AG10803 (cell line): Measurements from ENCODE around the gene SIRPA.

ENCODE experiments used
- DNase-seq: peaks from one replicate; pipeline ENCODE4 v3.0.0; 2010; ENCODE audit warnings: low read depth
- H3K4me3 ChIP-seq: 2 replicates; pipeline ENCODE4 v1.5.1; 2011; ENCODE audit warnings: mild to moderate bottlenecking, low read length, control low read depth
- TF ChIP-seq, protein P1 (sequence below): conservative IDR thresholded peaks from 2 replicates; pipeline ENCODE4 v1.5.1; 2011; ENCODE audit warnings: mild to moderate bottlenecking, low read length, control low read depth, inconsistent platforms

Gene SIRPA

DNA sequence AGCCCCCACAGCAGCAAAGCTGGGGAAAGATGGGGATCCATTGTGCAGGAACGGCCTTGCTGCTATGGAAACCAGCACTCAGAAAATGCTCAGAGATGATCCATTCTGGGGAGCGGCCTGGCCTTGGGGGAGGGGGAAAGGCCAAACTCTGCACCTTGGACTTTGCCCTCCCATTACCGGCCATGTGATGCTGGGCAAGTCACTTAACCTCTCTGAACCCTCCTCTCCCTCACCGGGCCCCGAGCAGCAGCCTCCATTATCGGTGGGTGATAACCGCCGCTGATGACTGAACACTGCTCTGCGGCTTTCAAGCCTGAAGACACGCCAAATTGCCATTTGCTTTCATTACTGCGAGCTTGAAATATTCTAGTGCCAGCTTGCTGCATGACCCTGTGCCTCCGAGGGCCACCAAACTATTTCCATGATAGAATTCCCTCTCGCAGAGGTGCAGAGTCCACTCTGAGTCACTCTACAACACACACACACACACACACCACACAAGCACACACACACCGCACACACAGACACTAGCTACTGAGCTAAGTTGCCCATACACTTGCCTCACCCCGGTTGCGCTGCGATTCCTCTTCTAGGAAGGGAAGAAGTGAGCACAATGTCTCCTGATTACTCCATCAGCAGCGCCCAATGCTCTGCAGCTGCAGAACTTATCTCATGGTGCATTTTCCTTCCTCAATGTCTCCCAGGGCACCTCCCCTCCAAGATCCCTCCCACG, 20.6 kb upstream of the SIRPA start:
- no peak for DNase-seq
- no peak overlapping the region for H3K4me3 ChIP-seq
- TF ChIP-seq, protein P1, sequence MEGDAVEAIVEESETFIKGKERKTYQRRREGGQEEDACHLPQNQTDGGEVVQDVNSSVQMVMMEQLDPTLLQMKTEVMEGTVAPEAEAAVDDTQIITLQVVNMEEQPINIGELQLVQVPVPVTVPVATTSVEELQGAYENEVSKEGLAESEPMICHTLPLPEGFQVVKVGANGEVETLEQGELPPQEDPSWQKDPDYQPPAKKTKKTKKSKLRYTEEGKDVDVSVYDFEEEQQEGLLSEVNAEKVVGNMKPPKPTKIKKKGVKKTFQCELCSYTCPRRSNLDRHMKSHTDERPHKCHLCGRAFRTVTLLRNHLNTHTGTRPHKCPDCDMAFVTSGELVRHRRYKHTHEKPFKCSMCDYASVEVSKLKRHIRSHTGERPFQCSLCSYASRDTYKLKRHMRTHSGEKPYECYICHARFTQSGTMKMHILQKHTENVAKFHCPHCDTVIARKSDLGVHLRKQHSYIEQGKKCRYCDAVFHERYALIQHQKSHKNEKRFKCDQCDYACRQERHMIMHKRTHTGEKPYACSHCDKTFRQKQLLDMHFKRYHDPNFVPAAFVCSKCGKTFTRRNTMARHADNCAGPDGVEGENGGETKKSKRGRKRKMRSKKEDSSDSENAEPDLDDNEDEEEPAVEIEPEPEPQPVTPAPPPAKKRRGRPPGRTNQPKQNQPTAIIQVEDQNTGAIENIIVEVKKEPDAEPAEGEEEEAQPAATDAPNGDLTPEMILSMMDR = no peak

DNA sequence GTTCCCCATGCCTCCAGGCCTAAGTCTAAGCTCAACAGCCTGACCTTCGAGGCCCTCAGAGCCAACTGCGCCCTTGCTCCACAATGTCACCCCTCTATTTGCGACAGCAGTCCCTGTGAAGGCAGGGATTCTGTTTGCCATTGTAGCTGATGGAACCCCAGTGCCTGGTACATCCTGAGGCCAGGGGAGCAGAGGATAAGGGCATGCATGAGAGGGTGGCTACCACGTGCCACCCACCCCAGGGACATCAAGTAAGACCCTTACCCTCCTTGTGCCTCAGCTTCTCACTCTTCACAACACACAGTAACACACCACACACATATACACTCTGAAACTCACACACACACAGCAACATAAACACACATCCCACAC, 20.0 kb upstream of the SIRPA start:
- TF ChIP-seq, protein P1 = no peak
- DNase-seq = no peak

DNA sequence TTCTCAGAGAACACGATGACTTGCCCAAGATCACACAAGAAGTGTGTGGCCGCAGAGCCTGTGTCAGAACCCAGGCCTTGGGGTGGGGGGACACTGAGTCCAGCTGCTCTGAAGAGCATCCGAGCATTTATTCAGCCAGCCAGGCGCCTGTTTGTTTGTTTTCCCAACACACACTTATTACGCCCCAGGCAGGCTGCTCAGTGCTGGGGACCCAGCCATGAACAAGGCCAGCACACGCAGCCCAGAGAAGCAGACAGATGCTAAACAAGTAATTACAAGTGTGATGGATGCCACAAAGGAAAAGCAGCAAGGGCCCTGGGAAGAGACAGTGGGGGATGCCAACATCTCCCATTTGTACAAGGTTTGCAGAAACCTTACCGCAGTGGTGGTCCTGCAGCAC, 19.4 kb upstream of the SIRPA start:
- no peak for DNase-seq
- H3K4me3 ChIP-seq = no peak overlapping the region
- TF ChIP-seq, protein P1 = no peak

More for the DNA sequence above, 20.0 kb upstream of the SIRPA start:
- no peak overlapping the region for H3K4me3 ChIP-seq

DNA sequence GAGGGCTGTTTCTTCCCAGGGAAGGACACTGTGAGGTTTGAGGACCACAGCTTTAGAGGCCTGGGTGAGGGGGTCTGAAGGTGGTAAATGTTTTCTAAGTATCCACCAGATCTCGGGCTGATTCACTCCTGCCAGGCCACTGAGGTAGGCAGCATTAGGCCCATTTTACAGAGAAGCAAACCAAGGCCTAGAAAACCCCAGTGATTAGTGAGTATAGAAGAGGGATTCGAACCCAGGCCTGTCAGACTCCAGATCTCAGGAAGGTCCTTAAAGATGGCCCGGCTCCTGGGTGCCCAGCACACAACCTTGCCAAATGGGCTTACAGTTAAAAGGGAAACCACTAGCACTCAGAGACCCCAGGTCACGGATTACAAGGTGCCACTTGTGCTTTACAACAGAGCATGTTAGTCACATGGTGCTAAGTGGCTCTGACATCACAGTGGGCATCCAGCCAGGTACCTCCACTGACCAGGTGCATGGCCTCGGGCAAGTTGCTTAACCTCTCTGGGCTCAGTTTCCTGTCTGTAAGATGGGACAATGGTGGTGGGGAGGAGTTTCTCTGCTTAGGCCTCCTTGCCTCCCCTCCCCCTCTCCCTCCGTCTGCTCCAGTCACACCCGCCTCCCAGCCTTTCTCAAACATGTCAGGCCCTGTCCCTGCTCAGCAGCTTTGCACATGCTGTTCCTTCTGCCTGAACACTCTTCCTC, 18.8 kb upstream of the SIRPA start:
- H3K4me3 ChIP-seq = no peak overlapping the region
- no peak for DNase-seq
- TF ChIP-seq, protein P1 = no peak

DNA sequence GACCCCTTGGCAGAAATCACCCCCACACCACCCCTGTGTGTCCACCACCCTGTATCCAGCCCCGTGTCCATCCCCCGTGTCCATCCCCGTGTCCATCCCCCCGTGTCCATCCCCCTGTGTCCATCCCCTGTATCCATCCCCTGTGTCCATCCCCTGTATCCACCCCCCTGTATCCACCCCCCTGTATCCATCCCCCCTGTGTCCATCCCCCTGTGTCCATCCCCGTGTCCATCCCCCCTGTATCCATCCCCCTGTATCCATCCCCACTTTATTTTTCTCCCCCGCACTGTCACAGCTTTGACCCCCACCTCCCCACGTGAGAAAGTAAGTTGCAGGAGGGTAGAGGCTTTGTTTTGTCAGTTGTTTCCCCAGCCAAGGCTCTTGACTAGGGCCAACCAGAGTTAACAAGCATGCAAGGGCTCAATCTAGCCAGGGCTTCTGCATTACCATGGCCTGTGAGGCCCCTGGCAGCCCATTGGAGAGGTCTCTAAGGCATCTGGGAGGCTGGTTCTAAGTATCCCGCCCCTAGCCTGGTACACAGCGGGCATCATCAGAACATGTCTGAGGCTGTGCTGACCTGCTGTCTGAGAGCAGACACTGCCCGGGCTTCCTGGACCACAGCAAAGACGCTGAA, 18.1 kb upstream of the SIRPA start:
- TF ChIP-seq, protein P1 = no peak

DNA sequence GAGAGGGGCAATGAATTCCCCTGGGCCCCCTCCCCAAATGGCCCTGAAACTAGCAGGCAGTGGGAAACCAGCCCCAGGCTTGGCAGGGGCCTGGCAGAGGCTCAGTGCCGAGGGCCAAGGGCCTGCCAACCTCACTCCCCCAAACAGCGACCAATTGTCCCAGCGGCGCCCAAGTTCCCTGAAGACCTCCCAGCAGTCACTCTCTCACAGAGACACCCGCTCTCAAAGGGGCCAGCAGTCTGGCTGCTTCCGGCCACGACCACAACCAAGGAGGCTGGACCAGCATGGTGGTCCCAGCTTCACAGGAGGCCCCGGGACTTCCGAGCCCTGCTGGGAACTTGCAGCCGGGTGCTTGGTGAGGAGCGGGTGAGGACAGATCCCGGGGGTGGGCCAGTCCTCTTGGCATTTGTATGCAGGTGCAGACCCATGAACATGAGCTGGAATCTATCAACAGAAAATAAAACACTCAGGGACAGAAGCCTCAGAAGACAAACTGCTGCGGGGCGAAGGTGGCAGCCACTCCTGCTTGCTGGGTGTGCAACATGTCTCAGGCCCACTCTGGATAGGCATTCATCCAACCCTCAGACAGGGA, 17.5 kb upstream of the SIRPA start:
- no peak for DNase-seq
- TF ChIP-seq, protein P1 = no peak
- no peak overlapping the region for H3K4me3 ChIP-seq

More for the DNA sequence above, 18.1 kb upstream of the SIRPA start:
- no peak for DNase-seq
- H3K4me3 ChIP-seq = no peak overlapping the region
